IgD-negative memory B cell (primary cell): ENCODE measurements around the gene SLC10A6. TPM values are rescaled to one million over a fixed set of nuclear protein-coding genes. Genes with fewer than 3 reads are reported as not detected.
"Not testable (repeated sequence)": the region's sequence is repeated elsewhere in the genome, so short reads cannot be mapped to it uniquely, and the experiment has no call there.

Experiments
- H3K27ac Mint-ChIP-seq, 3 donors: one replicate each; pipeline ENCODE4 v1.8.0; 2020 to 2022; ENCODE audit warnings: mild to moderate bottlenecking in 3 of 3, mixed read lengths in 3 of 3, moderate library complexity in 1 of 3
- H3K27me3 Mint-ChIP-seq: one replicate; pipeline ENCODE4 v1.8.0; 2021; ENCODE audit warnings: mixed read lengths
- H3K36me3 Mint-ChIP-seq: one replicate; pipeline ENCODE4 v1.8.0; 2020; ENCODE audit warnings: mild to moderate bottlenecking, mixed read lengths
- H3K4me1 Mint-ChIP-seq, 3 donors: one replicate each; pipeline ENCODE4 v1.8.0; 2020 to 2022; ENCODE audit warnings: mixed read lengths in 3 of 3, mild to moderate bottlenecking in 1 of 3
- H3K4me3 Mint-ChIP-seq, 4 donors: one replicate each; pipeline ENCODE4 v1.8.0; 2020 to 2022; ENCODE audit warnings: mild to moderate bottlenecking in 4 of 4, mixed read lengths in 4 of 4, moderate library complexity in 3 of 4
- H3K9me3 Mint-ChIP-seq, 3 donors: one replicate each; pipeline ENCODE4 v1.8.0; 2020 to 2021; ENCODE audit warnings: mixed read lengths in 3 of 3, mild to moderate bottlenecking in 1 of 3
- polyA plus RNA-seq: library from polyadenylated mRNA; unstranded; fragments of 300-500 nt; fragmentation: Illumina TruSeq; gene quantifications from one replicate; pipeline ENCODE4 v1.2.3, GENCODE V29; 2021

Gene SLC10A6, protein sequence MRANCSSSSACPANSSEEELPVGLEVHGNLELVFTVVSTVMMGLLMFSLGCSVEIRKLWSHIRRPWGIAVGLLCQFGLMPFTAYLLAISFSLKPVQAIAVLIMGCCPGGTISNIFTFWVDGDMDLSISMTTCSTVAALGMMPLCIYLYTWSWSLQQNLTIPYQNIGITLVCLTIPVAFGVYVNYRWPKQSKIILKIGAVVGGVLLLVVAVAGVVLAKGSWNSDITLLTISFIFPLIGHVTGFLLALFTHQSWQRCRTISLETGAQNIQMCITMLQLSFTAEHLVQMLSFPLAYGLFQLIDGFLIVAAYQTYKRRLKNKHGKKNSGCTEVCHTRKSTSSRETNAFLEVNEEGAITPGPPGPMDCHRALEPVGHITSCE
- not detected for polyA plus RNA-seq

DNA sequence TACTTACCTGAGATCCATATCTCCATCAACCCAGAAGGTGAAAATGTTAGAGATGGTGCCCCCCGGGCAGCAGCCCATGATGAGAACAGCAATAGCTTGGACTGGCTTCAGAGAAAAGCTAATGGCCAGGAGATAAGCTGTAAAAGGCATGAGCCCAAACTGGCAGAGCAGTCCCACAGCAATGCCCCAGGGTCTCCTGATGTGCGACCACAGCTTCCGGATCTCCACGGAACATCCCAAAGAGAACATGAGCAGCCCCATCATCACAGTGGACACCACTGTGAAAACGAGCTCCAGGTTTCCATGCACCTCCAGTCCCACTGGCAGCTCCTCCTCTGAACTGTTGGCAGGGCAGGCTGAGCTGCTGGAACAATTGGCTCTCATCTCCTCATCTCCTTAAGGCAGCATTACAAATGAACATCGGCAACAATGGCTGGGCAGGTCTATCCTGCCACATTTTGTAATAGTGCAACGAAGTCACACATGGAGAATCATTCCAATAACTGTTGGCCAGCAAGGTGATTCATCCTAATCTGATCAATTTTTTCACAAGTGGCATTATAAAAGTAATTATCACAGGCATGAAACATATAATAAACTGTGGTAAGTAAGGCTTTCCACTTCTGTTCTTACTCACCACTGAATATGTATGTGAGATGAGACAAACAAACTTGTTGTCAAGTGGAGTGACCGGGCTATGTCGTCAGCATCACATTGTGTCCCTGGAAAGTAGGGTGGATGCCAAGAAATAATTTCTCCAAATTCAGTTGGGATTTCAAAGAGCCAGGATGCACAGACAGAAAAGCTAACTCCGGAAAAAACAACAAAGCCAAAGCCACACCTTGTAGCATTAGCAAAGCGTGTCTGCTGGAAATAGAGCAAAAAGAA is at the start of gene SLC10A6:
Gene SLC10A6, minus strand, starts transcription at position 653 of the 888 bp plus-strand sequence. Its CDS starts 269 bp downstream, at position 384.
- H3K27me3 Mint-ChIP-seq: peaks cover 2% of the 10 kb centered on the region
- H3K4me3 Mint-ChIP-seq: no peak within 1 kb of the TSS
- H3K4me1 Mint-ChIP-seq: peaks cover 0 to 1% (median 0%) of the 10 kb centered on the region in 3 donors
- H3K9me3 Mint-ChIP-seq: peaks cover 0 to 7% (median 0%) of the 10 kb centered on the region in 3 donors
- H3K36me3 Mint-ChIP-seq: peaks cover 2% of the 10 kb centered on the region
- no peak within 1 kb of the TSS for H3K27ac Mint-ChIP-seq

GRCh38 chr4:86898562-86898961 is 49.4 kb upstream of the SLC10A6 start:
- peaks cover 7% of the 10 kb centered on the region for H3K36me3 Mint-ChIP-seq
- H3K4me1 Mint-ChIP-seq: no peaks in the 10 kb centered on the region
- H3K27ac Mint-ChIP-seq: no peak overlapping the region
- H3K27me3 Mint-ChIP-seq: no peaks in the 10 kb centered on the region
- H3K4me3 Mint-ChIP-seq: no peak overlapping the region
- H3K9me3 Mint-ChIP-seq: no peaks in the 10 kb centered on the region

DNA sequence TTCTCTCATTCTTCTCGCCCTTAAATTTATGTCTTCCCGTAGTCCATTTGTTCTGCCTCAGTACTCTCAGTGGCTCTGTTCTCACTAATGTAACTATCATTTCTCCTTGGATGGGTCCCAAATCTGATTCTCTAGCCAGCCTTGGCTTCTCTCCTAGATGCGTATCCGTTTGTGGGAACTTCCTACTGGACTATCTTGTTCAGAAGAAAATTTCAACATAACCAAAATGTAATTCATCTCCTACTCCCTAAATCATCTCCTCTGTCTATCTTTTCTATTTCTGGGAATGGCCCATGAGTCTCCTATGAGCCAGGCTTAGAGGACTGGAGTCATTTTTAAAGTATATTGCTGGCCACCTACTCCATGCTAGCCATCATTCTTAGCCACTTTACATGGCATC is 47.4 kb upstream of the SLC10A6 start:
- Mint-ChIP-seq H3K4me3 (no peak overlapping the region), H3K27ac (no peak overlapping the region), H3K36me3 (peaks cover 2% of the 10 kb centered on the region), H3K27me3 (peaks cover 14% of the 10 kb centered on the region), H3K4me1 (peaks cover 0 to 4% (median 0%) of the 10 kb centered on the region in 3 donors), H3K9me3 (no peaks in the 10 kb centered on the region)

DNA sequence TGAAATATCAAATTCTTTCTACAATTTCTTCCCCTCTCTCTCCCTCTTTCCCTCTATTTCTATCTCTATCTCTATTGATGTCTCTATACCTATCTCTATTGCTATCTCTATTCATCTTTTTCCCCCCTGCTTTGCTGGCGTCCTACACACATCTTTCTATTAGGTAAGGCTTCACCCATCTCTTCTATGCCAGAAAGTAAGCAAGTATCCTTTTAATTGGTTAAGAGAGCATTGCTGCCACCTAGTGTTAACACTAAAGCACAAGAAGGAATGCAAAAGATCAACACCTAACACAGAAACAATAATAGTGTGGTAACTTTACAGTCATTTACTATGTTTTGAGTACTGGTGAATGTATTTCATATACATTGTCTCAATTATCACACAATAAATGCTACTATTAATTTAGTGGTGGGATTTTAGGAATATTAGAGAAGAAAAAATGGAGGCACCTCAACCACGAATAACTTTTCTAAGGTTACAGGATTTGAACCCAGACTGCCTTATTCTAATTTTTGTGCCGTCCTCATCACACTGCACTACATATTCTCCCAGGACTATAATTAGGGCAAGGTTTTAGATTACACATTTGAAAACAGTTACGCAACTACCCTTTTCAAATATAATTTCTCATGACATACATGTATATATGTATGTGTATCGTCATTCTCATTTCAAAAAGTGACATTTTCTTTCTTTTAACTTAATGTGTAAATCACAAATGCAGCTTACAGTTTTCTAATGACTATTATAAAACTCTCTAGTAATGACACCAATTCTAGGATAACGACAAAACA is 46.7 kb upstream of the SLC10A6 start:
- H3K27ac Mint-ChIP-seq: no peak overlapping the region
- peaks cover 0 to 9% (median 0%) of the 10 kb centered on the region in 3 donors for H3K4me1 Mint-ChIP-seq
- peaks cover 2% of the 10 kb centered on the region for H3K36me3 Mint-ChIP-seq
- H3K9me3 Mint-ChIP-seq: no peaks in the 10 kb centered on the region
- H3K4me3 Mint-ChIP-seq: no peak overlapping the region
- peaks cover 20% of the 10 kb centered on the region for H3K27me3 Mint-ChIP-seq

DNA sequence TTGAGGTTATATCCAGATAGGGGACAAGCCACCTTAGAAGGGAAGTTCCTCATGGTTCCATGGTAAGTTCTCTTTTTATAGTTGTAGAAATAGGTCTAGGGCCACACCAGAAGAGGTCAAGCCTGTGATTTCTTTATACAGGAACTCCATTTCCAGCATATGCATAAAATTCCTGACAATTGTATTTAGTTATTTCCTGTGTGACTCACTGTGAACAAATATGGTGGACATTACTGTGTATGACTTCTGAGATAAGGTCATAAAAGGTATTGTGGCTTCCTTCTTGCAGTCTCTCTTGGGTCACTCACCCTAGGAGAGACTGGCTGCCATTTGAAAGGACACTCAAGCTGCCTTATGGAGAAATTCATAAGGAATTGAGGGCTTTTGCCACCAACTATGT is 45.3 kb upstream of the SLC10A6 start:
- Mint-ChIP-seq H3K27me3 (peaks cover 25% of the 10 kb centered on the region), H3K36me3 (peaks cover 2% of the 10 kb centered on the region), H3K27ac (no peak overlapping the region), H3K4me3 (no peak overlapping the region), H3K9me3 (no peaks in the 10 kb centered on the region), H3K4me1 (peaks cover 0 to 9% (median 0%) of the 10 kb centered on the region in 3 donors)

- peaks cover 2% of the 10 kb centered on the region for H3K36me3 Mint-ChIP-seq
- H3K27ac Mint-ChIP-seq: no peak overlapping the region
- H3K4me3 Mint-ChIP-seq: peak overlapping the region in 2 of 4 donors; percentile 31 to 76
- H3K4me1 Mint-ChIP-seq: peaks cover 0 to 9% (median 0%) of the 10 kb centered on the region in 3 donors
- H3K27me3 Mint-ChIP-seq: peaks cover 25% of the 10 kb centered on the region
- no peaks in the 10 kb centered on the region for H3K9me3 Mint-ChIP-seq
Measured at GRCh38 chr4:86893136-86893535, 44.0 kb upstream of the SLC10A6 start.

GRCh38 chr4:86892636-86892960 is 43.4 kb upstream of the SLC10A6 start:
- H3K27ac Mint-ChIP-seq: no peak overlapping the region
- peak overlapping the region in 3 of 4 donors; percentile 76 to 90 (median 76) for H3K4me3 Mint-ChIP-seq
- peaks cover 2% of the 10 kb centered on the region for H3K36me3 Mint-ChIP-seq
- peaks cover 25% of the 10 kb centered on the region for H3K27me3 Mint-ChIP-seq
- H3K9me3 Mint-ChIP-seq: no peaks in the 10 kb centered on the region
- H3K4me1 Mint-ChIP-seq: peaks cover 0 to 9% (median 0%) of the 10 kb centered on the region in 3 donors

DNA sequence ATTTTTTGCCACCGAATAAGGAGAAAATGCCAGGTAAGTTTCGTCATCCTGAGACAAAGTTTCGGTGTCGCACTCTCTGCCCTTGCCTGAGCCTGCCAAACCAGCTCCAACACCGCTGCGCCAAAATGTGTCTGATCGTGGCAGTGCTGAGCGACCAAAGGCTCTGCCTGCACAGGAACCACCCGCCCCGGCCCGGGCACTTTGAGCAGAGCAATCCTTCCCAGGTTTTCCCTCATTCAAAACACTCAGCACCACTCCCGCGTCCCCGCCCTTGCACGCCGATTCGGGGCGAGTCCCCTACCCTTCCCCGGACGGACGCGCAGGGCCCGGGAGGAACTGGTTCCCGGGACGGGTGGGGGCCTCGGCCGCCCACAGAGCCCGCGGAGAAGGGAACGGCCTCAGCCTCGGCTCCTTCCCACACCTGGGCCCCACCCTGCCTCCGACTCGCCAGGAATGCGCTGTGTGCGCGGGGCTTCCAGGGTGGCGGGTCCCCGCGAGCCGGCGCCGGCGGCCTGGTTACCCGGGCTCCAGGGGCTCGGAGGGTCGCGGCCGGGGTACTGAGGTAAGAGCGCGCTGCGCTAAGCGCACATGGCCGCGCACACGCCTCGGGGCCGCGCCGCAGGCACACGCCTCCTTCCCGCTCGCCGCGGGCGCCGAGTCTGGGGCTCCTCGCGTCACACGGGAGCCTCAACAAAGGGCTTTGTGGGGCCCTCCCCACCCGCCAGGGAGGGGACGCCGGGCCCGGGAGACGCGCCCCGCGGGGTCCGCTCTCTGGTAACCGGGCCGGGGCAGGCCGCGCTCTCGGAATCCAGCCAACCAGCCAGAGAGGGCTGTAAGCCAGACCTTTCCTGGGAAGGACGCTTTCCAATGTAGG is 42.8 kb upstream of the SLC10A6 start, which contains the start of gene C4orf36:
Gene C4orf36, minus strand, starts transcription at position 661 of the 874 bp plus-strand sequence. CDS start 902 bp downstream, outside the sequence.
- Mint-ChIP-seq H3K4me3 (peak within 1 kb of the TSS in 3 of 4 donors; percentile 79 to 91 (median 85)), H3K4me1 (peaks cover 0 to 9% (median 0%) of the 10 kb centered on the region in 3 donors), H3K27ac (no peak within 1 kb of the TSS), H3K36me3 (peaks cover 2% of the 10 kb centered on the region), H3K9me3 (no peaks in the 10 kb centered on the region), H3K27me3 (peaks cover 25% of the 10 kb centered on the region)

DNA sequence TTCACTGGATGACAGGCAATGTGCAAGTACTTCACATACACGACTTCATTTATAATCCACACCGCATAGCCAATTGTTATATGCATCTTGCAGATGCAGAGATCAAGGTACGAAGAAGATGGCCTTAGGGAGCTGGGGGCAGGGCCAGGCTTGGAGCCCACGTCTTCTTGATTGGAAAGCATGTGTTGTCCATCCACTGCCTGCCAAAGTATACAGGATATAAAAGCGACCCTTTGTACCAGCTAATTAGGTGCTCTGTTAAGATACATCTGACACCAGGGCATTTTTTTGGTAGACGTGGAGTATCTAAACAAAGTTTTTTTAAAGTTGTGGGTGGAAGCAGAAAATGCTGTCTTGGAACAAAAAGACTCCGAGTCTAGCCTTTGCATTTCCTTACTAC is 41.6 kb upstream of the SLC10A6 start:
- Mint-ChIP-seq H3K36me3 (peaks cover 2% of the 10 kb centered on the region), H3K4me3 (peak overlapping the region in 2 of 4 donors; percentile 24 to 91), H3K27ac (no peak overlapping the region), H3K9me3 (no peaks in the 10 kb centered on the region), H3K27me3 (peaks cover 25% of the 10 kb centered on the region), H3K4me1 (peaks cover 0 to 9% (median 0%) of the 10 kb centered on the region in 3 donors)

DNA sequence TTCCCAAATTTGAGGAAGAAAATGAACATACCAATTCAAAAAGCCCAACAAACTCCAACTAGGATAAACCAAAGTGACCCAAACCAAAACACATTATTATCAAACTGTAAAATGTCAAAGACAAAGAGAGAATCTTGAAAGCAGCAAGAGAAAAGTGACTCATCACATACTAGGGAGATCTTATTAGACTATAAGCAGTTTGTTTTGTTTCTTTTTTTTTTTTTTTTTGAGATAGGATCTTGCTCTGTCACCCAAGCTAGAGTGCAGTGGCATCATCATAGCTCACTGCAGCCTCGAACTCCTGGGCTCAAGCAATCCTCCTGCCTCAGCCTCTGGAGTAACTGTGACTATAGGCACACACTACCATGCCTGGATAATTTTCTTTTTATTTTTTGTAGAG is 30.5 kb upstream of the SLC10A6 start:
- no peaks in the 10 kb centered on the region for H3K4me1 Mint-ChIP-seq
- no peak overlapping the region for H3K27ac Mint-ChIP-seq
- peaks cover 2% of the 10 kb centered on the region for H3K27me3 Mint-ChIP-seq
- H3K36me3 Mint-ChIP-seq: no peaks in the 10 kb centered on the region
- peaks cover 6 to 18% (median 11%) of the 10 kb centered on the region in 3 donors for H3K9me3 Mint-ChIP-seq
- H3K4me3 Mint-ChIP-seq: no peak overlapping the region

DNA sequence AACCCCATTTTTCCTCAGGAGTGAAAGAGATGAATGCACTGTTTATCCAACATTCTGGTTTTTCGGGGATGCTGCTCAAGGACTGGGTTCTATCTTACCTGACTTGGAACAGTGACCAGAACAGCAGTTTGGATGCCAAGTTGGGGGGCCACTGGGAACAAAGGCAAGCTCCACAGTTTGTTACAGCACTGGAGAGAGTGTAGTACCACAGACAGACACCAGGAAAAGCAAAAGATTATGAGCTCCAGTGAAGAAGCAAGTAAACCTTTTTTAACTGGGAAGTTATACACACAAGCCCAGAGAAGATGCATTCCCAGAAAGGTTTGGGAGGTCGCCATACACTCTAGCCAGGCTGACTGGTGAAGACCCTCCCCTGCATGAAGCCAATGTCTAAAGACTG is 29.5 kb upstream of the SLC10A6 start:
- peak overlapping the region in 1 of 4 donors; percentile 4 for H3K4me3 Mint-ChIP-seq
- H3K4me1 Mint-ChIP-seq: no peaks in the 10 kb centered on the region
- peaks cover 6 to 17% (median 11%) of the 10 kb centered on the region in 3 donors for H3K9me3 Mint-ChIP-seq
- peaks cover 2% of the 10 kb centered on the region for H3K27me3 Mint-ChIP-seq
- no peak overlapping the region for H3K27ac Mint-ChIP-seq
- H3K36me3 Mint-ChIP-seq: no peaks in the 10 kb centered on the region

DNA sequence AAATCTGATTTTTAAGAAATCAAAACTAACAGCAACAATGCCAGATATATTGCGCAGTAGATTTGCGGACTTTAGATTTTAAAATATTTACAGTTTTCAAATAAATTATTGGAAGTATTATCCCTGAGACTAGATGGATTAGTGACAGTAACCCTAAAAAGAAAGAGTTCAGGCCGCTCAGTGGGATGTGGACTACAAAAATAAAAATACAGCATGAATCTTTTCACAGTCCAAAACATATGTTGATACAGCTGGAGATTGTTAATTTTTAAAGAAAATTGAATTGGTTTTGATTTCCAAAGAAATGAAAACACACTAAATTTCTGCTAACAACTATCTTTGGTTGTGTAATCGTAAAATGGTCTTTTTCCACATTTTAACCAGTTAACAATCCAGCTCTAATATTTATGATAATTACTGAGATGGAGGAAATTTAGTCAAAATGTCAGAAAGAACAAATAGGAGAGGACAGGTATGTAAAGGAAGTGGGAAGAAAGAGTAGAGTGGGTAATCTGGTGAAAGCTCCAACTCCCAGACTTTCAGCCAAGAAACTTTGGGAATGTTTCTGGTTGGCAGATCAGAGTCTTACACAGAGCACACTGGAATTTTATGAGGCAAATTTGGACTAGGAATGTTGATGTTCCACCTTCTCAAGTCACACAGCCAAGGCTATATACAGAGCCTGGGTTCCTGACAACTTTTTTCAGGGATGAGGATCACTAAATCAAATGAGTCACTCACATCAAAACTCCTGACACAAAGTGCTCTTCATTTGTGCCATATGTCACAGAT is 27.9 kb upstream of the SLC10A6 start:
- no peaks in the 10 kb centered on the region for H3K36me3 Mint-ChIP-seq
- no peak overlapping the region for H3K27ac Mint-ChIP-seq
- peaks cover 0 to under 1% (median 0%) of the 10 kb centered on the region in 3 donors for H3K4me1 Mint-ChIP-seq
- peaks cover 2% of the 10 kb centered on the region for H3K27me3 Mint-ChIP-seq
- H3K9me3 Mint-ChIP-seq: peaks cover 6 to 17% (median 11%) of the 10 kb centered on the region in 3 donors
- H3K4me3 Mint-ChIP-seq: no peak overlapping the region

DNA sequence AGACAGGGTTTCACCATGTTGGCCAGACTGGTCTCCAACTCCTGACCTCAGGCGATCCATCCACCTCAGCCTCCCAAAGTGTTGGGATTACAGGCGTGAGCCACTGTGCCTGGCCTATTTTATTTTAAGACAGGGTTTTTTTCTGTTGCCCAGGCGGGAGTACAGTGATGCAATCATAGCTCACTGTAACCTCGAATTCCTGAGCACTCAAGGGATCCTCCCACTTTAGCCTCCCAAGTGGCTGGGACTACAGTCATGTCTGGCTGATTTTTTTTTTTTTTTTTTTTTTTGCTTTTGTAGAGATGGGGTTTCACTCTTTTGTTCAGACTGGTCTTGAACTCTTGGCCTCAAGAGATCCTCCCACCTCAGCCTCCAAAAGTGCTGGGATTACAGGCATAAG is 26.3 kb upstream of the SLC10A6 start:
- H3K36me3 Mint-ChIP-seq, H3K4me1 Mint-ChIP-seq, H3K4me3 Mint-ChIP-seq, H3K27me3 Mint-ChIP-seq, H3K27ac Mint-ChIP-seq: not testable (repeated sequence)
- peaks cover 6 to 16% (median 11%) of the 10 kb centered on the region in 3 donors for H3K9me3 Mint-ChIP-seq
